Myocyte (in vitro differentiated cells): ENCODE results near the gene CETP. TPM values are rescaled to one million over a fixed set of nuclear protein-coding genes. Genes with fewer than 3 reads are reported as not detected.

Experiments
- DNase-seq: peaks from one replicate; pipeline ENCODE4 v3.0.0-alpha.2; 2012; ENCODE audit warnings: low read depth
- polyA plus RNA-seq: library from polyadenylated mRNA; unstranded; fragments of >200 nt; gene quantifications from one replicate; pipeline ENCODE4 v1.2.1, GENCODE V29; 2012; ENCODE audit warnings: missing spikeins
- total RNA-seq: library from RNA; depleted of rRNA; stranded (reverse); fragments of >200 nt; gene quantifications from 2 replicates; pipeline ENCODE4 v1.2.3, GENCODE V29; 2014

The CETP gene
- total RNA-seq, result 0.10 TPM in 1 of 2 replicates, not detected in the other
- polyA plus RNA-seq, result 0.19 TPM

GRCh38 chr16:56961851-56962281, at the start of gene CETP:
CETP (plus strand) TSS chr16:56961950; CDS start chr16:56961980, 30 bp downstream.
- no peak for DNase-seq

- DNase-seq, result peak; percentile 71
Measured at GRCh38 chr16:56912746-56913708, 48.7 kb upstream of the CETP start.

GRCh38 chr16:56914896-56915295, 46.9 kb upstream of the CETP start:
- no peak for DNase-seq

GRCh38 chr16:56915336-56916119, 46.2 kb upstream of the CETP start:
- no peak for DNase-seq

- DNase-seq, result peak; percentile 58
Measured at GRCh38 chr16:56916571-56917403, 45.0 kb upstream of the CETP start.

GRCh38 chr16:56918467-56919012, 43.2 kb upstream of the CETP start:
- DNase-seq, result no peak

GRCh38 chr16:56919099-56919800, 42.5 kb upstream of the CETP start:
- no peak for DNase-seq

GRCh38 chr16:56921571-56921970, 40.2 kb upstream of the CETP start:
- no peak for DNase-seq

- DNase-seq, result no peak
Measured at GRCh38 chr16:56923481-56924091, 38.2 kb upstream of the CETP start.

- no peak for DNase-seq
Measured at GRCh38 chr16:56927471-56927870, 34.3 kb upstream of the CETP start.

- no peak for DNase-seq
Measured at GRCh38 chr16:56929639-56930038, 32.1 kb upstream of the CETP start.

- DNase-seq, result no peak
Measured at GRCh38 chr16:56930486-56931270, 31.1 kb upstream of the CETP start.

- DNase-seq, result no peak
Measured at GRCh38 chr16:56931271-56931891, 30.4 kb upstream of the CETP start.

- DNase-seq, result peak; percentile 99
Measured at GRCh38 chr16:56931892-56932720, 29.6 kb upstream of the CETP start, which contains the start of gene HERPUD1. HERPUD1 (plus strand) TSS chr16:56932142; CDS start chr16:56932245, 103 bp downstream.

- peak; percentile 79 for DNase-seq
Measured at GRCh38 chr16:56932721-56933619, 28.8 kb upstream of the CETP start.
